SK-N-SH (cell line): Measurements from ENCODE around the gene PLAAT5.

ENCODE experiments used
- EZH2phosphoT487 ChIP-seq: fragments of 200-600 bp; sonication (generic); IDR thresholded peaks from 2 replicates; pipeline ENCODE4 v1.6.1; 2017; ENCODE audit warnings: low read depth, mixed run types, mild to moderate bottlenecking, antibody characterized with exemption, moderate library complexity, borderline replicate concordance
- JUND ChIP-seq: IDR thresholded peaks from 2 replicates; pipeline ENCODE4 v1.4.0; 2012
- POLR2AphosphoS5 ChIP-seq: IDR thresholded peaks from 2 replicates; pipeline ENCODE4 v1.6.1; 2012; ENCODE audit warnings: low read depth, low read length
- USF2 ChIP-seq: fragments of 150-350 bp; IDR thresholded peaks from 2 replicates; pipeline ENCODE4 v1.6.1; 2017; ENCODE audit warnings: antibody characterized with exemption, low read length, low read depth, borderline replicate concordance
- TF ChIP-seq, protein P1 (sequence below): fragments of 200-600 bp; sonication (generic); IDR thresholded peaks from 2 replicates; pipeline ENCODE4 v1.6.1; 2017; ENCODE audit warnings: antibody characterized with exemption, mild to moderate bottlenecking, moderate library complexity

DNA sequence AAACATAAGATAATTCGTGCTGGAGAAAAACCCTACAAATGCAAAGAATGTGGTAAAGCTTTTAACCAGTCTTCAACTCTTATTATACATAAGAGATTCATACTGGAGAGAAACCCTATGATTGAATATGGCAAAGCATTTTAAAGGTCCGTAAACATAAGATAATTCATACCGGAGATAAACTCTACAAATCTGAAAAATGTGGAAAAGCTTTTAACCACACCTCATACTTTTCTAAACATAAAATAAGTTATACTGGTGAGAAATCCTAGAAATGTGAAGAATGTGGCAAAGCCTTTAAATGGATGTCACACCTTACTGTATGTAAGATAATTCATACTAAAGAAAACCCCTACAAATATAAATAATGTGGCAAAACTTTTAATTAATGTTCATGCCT, 20.7 kb downstream of the PLAAT5 start:
- TF ChIP-seq JUND (no peak), POLR2AphosphoS5 (no peak), USF2 (no peak), EZH2phosphoT487 (no peak)
- TF ChIP-seq, protein P1, sequence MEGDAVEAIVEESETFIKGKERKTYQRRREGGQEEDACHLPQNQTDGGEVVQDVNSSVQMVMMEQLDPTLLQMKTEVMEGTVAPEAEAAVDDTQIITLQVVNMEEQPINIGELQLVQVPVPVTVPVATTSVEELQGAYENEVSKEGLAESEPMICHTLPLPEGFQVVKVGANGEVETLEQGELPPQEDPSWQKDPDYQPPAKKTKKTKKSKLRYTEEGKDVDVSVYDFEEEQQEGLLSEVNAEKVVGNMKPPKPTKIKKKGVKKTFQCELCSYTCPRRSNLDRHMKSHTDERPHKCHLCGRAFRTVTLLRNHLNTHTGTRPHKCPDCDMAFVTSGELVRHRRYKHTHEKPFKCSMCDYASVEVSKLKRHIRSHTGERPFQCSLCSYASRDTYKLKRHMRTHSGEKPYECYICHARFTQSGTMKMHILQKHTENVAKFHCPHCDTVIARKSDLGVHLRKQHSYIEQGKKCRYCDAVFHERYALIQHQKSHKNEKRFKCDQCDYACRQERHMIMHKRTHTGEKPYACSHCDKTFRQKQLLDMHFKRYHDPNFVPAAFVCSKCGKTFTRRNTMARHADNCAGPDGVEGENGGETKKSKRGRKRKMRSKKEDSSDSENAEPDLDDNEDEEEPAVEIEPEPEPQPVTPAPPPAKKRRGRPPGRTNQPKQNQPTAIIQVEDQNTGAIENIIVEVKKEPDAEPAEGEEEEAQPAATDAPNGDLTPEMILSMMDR = no peak
